ENCODE results near the gene SLC35B2. TPM values are rescaled to one million over a fixed set of nuclear protein-coding genes. Genes with fewer than 3 reads are reported as not detected.

The SLC35B2 gene
- total and polyA plus RNA-seq, 2 experiments from 2014 or later, result 14.0 to 30.9 TPM

DNA sequence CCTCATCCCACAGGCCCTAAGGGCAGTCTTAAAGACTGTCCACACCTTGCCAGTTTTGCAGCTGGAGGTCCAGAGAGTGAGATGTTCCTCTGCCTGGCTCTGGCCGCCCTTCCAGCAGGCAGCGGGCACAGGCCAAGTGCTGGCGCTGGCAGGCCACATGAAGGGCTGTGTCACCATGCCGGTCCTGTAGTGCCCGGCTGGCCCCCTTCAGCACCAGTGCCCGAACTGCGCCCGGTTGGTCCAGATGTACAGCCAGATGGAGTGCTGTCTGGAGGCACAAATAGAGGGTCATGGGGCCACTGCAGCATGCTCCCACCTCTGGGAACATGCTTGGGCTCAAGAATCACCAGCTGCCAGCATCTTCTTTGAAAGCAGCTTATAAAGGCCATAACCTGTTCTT lies 4.3 kb upstream of the SLC35B2 start:
- Histone ChIP-seq H3K4me1 (ENCODE audit: insufficient read depth) (peaks cover 17% of the 10 kb centered on the region), H3K9me2 (ENCODE audit: insufficient read depth) (no peaks in the 10 kb centered on the region), H4K20me1 (replicated peaks; ENCODE audit: insufficient read depth) (peaks cover 6% of the 10 kb centered on the region; the same call in 1 of the 2 replicates), H3K27ac (ENCODE audit: low read depth) (no peak overlapping the region), H3K36me3 (ENCODE audit: insufficient read depth) (no peaks in the 10 kb centered on the region), H3F3A (replicated peaks; ENCODE audit: low read depth) (peaks cover 9% of the 10 kb centered on the region; the same call in 1 of the 2 replicates), H3K4me2 (no peak overlapping the region), H3K4me3 (no peak overlapping the region), H3K79me2 (replicated peaks; ENCODE audit: insufficient read depth) (peaks cover 9% of the 10 kb centered on the region; the same call in 1 of the 2 replicates), H3K27me3 (ENCODE audit: insufficient read depth) (peaks cover 5% of the 10 kb centered on the region; the same call in 1 of the 2 replicates), H2AFZ (no peak overlapping the region)
- Mint-ChIP-seq H3K9me3 (peaks cover 3% of the 10 kb centered on the region; the same call in 1 of the 3 replicates), H3K4me1 (peaks cover 41% of the 10 kb centered on the region), H3K4me3 (no peak overlapping the region), H3K27ac (no peak overlapping the region), H3K27me3 (ENCODE audit: insufficient read depth, low read depth, poor library complexity) (peaks cover 33% of the 10 kb centered on the region), H3K36me3 (ENCODE audit: low read depth) (peaks cover 20% of the 10 kb centered on the region)
- DNase-seq (ENCODE audit: low spot score) (no peak), ATAC-seq (no peak)
- TF ChIP-seq NANOG (IDR thresholded peaks at IDR 0.05; ENCODE audit: borderline replicate concordance) (no peak), ZNF331 (CRISPR knock-in tag; IDR thresholded peaks at IDR 0.05; ENCODE audit: low read depth) (no peak), ZNF114 (CRISPR knock-in tag; IDR thresholded peaks at IDR 0.05) (no peak), CREB1 (CRISPR knock-in tag; IDR thresholded peaks at IDR 0.05; ENCODE audit: low read depth) (no peak), POLR2AphosphoS5 (IDR thresholded peaks at IDR 0.05; ENCODE audit: low read depth) (no peak), EZH2 (IDR thresholded peaks at IDR 0.05; ENCODE audit: low read depth, unreplicated experiment) (no peak), STAT1 (IDR thresholded peaks at IDR 0.05; ENCODE audit: unreplicated experiment) (no peak)
- TF ChIP-seq, protein P1, sequence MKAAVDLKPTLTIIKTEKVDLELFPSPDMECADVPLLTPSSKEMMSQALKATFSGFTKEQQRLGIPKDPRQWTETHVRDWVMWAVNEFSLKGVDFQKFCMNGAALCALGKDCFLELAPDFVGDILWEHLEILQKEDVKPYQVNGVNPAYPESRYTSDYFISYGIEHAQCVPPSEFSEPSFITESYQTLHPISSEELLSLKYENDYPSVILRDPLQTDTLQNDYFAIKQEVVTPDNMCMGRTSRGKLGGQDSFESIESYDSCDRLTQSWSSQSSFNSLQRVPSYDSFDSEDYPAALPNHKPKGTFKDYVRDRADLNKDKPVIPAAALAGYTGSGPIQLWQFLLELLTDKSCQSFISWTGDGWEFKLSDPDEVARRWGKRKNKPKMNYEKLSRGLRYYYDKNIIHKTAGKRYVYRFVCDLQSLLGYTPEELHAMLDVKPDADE (IDR thresholded peaks at IDR 0.05), result no peak
- TF ChIP-seq, protein P2, sequence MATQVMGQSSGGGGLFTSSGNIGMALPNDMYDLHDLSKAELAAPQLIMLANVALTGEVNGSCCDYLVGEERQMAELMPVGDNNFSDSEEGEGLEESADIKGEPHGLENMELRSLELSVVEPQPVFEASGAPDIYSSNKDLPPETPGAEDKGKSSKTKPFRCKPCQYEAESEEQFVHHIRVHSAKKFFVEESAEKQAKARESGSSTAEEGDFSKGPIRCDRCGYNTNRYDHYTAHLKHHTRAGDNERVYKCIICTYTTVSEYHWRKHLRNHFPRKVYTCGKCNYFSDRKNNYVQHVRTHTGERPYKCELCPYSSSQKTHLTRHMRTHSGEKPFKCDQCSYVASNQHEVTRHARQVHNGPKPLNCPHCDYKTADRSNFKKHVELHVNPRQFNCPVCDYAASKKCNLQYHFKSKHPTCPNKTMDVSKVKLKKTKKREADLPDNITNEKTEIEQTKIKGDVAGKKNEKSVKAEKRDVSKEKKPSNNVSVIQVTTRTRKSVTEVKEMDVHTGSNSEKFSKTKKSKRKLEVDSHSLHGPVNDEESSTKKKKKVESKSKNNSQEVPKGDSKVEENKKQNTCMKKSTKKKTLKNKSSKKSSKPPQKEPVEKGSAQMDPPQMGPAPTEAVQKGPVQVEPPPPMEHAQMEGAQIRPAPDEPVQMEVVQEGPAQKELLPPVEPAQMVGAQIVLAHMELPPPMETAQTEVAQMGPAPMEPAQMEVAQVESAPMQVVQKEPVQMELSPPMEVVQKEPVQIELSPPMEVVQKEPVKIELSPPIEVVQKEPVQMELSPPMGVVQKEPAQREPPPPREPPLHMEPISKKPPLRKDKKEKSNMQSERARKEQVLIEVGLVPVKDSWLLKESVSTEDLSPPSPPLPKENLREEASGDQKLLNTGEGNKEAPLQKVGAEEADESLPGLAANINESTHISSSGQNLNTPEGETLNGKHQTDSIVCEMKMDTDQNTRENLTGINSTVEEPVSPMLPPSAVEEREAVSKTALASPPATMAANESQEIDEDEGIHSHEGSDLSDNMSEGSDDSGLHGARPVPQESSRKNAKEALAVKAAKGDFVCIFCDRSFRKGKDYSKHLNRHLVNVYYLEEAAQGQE (IDR thresholded peaks at IDR 0.05; ENCODE audit: unreplicated experiment), result no peak

DNA sequence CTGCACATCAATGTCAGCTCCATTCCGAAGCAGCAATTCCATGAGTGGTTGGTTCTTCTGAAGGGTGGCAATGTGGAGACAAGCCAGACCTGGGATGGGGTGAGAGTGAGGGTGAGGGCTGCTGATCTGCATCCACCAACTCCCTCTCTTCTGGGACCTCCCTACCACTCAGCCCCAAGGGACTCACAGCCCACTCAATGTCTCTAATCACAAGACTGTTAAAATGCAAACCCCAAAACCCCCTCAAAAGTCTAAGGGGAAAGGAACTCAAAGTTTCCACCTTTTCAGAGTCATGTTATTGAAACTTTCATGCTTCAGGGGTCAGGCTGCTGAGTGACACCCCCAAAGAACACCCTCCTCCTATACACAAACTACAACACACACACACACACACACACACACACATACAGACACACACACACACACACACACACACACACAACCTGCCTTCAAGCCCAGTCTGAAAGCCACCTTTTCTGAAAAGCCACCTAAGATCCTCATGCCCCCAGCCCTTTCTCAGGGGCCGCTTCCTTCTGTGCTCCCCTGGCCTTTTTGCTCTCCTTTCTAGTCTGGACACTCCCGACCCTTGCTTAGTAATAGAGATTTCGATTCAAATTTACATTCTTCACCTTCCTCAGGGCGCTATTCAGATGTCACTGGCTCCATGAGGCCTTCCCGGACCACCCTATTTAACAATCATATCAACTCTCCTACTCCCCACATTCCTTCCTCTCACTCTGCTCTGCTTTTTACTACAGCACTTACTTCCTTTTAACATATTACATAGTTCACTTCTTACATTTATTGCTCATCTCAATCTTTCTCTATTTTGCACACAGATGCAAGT lies 3.3 kb upstream of the SLC35B2 start:
- DNase-seq (ENCODE audit: low spot score) (no peak), ATAC-seq (no peak)
- Histone ChIP-seq H3K4me1 (ENCODE audit: insufficient read depth) (peaks cover 17% of the 10 kb centered on the region), H3K27ac (ENCODE audit: low read depth) (no peak overlapping the region), H3K4me2 (no peak overlapping the region), H3K27me3 (ENCODE audit: insufficient read depth) (peaks cover 5% of the 10 kb centered on the region; the same call in 1 of the 2 replicates), H3K79me2 (replicated peaks; ENCODE audit: insufficient read depth) (peaks cover 15% of the 10 kb centered on the region; the same call in 1 of the 2 replicates), H3K9me2 (ENCODE audit: insufficient read depth) (no peaks in the 10 kb centered on the region), H4K20me1 (replicated peaks; ENCODE audit: insufficient read depth) (peaks cover 6% of the 10 kb centered on the region; the same call in 1 of the 2 replicates), H3K36me3 (ENCODE audit: insufficient read depth) (no peaks in the 10 kb centered on the region), H3F3A (replicated peaks; ENCODE audit: low read depth) (peaks cover 13% of the 10 kb centered on the region), H3K4me3 (no peak overlapping the region), H2AFZ (no peak overlapping the region)
- H3K27ac Mint-ChIP-seq, result 0 out of 2 replicates have a peak overlapping the region, but pooled peaks have one; percentile 17
- H3K4me3 Mint-ChIP-seq, result no peak overlapping the region
- peaks cover 47% of the 10 kb centered on the region for H3K4me1 Mint-ChIP-seq
- H3K27me3 Mint-ChIP-seq (ENCODE audit: insufficient read depth, low read depth, poor library complexity), result peaks cover 35% of the 10 kb centered on the region
- H3K9me3 Mint-ChIP-seq, result peaks cover 3% of the 10 kb centered on the region; the same call in 1 of the 3 replicates
- TF ChIP-seq POLR2AphosphoS5 (IDR thresholded peaks at IDR 0.05; ENCODE audit: low read depth), result no peak
- TF ChIP-seq NANOG (IDR thresholded peaks at IDR 0.05; ENCODE audit: borderline replicate concordance), result no peak
- peaks cover 27% of the 10 kb centered on the region for H3K36me3 Mint-ChIP-seq (ENCODE audit: low read depth)

Data from GM23338 (cell line).